GM12801 (cell line): ENCODE data around the gene PRDM15.

Source experiments
- CTCF ChIP-seq: IDR thresholded peaks from one replicate; pipeline ENCODE4 v1.5.1; 2011; ENCODE audit warnings: control low read depth; ENCODE audit not compliant: insufficient read length; ENCODE audit errors: extremely low read depth

Gene PRDM15

GRCh38 chr21:41830764-41831452 lies 48.2 kb downstream of the PRDM15 start:
- no peak for TF ChIP-seq CTCF

- TF ChIP-seq CTCF: no peak
Observed at GRCh38 chr21:41830145-41830707, 48.9 kb downstream of the PRDM15 start.

DNA sequence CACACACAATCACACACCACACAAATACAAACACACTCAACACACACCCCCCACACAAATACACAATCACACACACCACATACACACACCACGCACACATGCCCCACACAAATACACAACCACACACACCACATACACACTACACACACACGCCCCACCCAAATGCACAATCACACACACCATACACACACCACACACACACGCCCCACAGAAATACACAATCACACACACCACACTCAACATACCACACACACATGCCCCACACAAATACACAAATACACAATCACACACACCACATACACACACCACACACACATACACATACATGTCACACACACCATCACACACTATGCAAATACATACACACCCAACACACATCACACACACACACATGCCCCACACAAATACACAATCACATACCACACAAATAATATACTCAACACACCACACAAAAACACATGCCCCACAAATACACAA lies 50.2 kb downstream of the PRDM15 start:
- no peak for TF ChIP-seq CTCF

- TF ChIP-seq CTCF: no peak
Observed at GRCh38 chr21:41827951-41828883, 50.9 kb downstream of the PRDM15 start.

DNA sequence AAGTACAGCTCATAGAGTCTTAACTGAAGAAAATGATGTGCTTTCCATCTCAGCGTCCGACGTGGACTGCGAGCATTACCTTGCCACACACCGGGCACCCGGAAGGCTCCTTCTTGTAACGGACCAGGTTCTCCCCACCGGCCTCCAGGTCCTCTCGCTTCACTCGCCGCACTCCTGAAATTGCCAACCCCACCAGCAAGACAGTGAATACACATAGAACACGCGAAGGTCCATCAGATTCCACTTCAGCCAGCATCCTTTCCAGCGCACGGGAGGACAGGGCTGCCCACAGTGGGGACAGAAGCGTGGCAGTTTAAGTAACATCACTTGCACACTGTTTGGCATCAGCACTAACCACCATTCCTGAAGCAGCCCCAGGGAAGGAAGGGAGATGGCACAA lies 53.3 kb downstream of the PRDM15 start:
- TF ChIP-seq CTCF: no peak

- TF ChIP-seq CTCF: no peak
Observed at GRCh38 chr21:41825216-41825615, 53.9 kb downstream of the PRDM15 start.
